ENCODE data around the gene PEX5L.

PEX5L gene

DNA sequence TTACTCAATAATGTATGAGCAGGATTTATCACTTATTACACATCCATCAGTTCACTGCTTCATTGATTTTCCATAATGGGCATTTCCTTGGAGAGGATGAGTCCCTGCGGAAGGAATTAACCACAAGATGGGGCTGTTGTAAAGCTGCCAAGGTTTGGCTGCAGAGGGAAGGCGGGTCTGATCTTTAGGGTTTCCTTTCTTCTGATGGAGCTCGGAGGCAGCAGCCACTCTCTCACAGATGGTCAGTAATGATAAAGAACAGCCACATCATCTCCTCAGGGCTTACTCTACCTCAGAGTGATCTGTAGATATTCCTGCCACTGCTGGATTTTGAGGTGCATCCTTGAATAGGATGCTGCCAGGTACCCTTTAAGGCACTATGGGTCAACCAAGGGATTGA is 268.7 kb downstream of the PEX5L start:
- no peak for DNase-seq

DNA sequence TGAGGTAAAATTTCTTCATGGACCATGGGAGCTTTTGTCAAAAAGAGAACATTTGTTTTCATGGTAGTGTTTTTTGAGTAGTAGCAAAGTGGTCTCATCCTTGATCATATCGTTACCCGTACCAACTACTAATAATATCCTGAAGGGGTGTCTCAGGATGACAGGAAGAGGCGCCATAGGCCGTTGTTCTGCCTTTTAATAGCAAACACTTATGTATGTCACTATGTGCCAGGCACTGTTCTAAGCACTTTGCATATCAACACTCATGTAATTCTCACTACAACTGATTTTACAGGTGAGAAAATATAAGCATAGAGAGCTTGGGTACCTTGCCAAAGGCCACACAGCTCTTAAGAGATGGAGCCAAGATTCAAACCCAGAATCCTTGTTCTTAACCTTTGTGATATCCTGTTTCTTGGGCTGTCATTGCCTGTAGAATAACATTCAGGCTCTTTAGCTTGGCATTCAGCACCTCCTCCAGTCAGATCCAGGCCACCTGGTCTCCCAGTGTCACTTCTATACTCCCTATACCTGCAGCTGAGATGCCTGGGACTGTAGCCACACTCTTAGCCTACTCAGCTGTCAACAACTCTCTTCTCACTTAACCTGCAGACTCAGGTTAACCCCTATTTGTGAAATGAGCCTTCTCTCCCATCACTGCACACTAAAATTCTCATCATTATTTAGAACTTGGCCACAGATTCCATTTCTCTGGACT is 270.2 kb downstream of the PEX5L start:
- DNase-seq = no peak

DNA sequence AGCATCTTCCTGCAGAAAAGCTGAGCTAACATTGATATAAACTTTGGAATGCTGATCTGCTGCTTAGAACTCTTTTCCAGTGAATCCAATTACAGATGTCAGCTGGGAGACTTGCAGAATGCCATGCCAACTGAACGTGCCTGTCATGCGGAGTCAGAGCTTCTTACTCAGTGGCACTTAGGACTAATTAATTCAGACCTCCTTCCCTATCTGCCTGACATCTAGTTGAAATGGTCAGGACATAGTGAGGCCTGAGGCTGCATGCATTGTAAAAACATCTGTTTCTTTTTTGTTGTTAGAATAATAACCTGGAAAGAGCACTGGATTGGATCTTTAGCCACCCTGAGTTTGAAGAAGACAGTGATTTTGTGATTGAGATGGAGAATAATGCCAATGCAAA is 271.3 kb downstream of the PEX5L start:
- DNase-seq = no peak

DNA sequence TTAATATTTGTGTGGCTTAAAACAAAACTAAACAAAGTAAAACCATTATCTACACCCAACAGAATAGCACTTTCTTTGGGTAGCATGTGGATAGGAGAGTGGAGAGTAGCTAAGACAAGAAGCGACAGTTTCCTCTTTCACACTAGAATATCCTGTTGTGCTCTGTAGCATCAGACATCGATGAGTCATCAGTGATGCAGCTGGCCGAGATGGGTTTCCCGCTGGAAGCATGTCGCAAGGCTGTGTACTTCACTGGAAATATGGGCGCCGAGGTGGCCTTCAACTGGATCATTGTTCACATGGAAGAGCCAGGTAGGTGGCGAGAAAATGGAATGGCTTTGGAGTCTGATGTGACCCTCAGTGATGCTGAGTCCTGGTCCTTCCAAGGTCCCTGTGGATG is 275.8 kb downstream of the PEX5L start:
- no peak for DNase-seq

DNA sequence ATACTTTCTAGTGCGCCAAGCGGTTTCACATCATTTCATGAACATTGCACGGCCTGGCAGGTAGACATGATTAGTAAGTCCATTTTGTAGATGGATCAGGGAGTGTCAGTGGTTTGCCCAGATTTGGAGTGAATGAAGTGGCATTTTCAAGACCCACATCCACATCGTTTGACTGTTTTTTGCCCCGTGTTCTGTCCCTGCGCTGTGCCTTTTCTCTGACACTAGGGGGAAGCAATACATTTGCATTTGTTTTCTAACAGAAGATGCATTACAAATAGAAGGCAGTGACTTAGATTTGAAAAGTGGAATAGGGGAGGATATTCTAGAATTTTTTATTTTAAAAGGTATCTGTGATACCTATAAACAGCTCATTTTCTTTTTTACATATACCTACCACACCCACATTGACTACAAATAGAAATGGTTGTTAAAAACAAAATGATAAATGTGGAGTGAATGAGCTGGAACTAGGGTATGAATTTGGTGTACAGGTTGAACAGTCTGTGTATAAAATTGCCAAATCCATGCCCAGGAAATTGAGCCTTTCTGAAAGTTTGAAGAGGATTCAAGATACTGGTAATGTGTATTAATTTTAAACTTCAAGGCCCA is 285.9 kb downstream of the PEX5L start:
- DNase-seq = no peak

DNA sequence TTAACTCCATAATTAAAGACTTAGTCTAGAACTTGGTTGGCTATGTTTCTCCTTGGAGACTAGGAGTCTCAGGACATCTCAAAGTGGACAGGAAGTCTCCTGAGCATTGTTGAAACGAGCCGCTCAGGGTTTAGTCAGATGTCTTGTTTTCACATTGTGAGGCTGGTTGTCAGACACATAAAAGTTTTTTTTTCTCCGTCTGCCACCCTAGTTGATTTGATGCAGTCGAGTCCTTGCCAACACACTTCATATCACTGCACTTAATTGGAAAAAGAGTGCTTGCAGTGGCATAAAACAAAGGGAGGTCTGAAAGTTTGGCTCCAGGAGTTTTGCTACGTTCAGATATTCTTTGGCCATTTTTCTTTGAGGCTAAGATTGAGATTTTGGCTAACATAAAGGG is 291.0 kb downstream of the PEX5L start:
- no peak for DNase-seq

DNA sequence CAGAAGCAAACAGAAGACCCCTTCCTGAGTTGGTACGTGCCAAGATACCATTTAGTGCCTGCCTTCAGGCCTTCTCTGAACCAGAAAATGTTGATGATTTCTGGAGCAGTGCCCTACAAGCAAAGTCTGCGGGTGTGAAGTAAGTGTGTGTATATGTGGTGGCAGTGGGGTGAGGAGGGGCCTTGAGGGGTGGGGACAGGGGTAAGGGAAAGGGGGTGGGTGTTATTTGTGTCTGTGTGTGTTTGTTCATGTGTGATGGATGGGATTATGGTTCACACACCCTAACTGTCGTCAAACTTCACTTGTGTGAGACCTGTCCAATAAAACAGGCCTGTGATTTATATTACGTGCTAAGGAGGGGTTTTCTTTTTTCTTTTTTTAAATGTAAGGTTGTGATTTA is 291.7 kb downstream of the PEX5L start:
- no peak for DNase-seq

All from effector CD4-positive, alpha-beta T cell (primary cell).